ENCODE results near the gene KLHL21.
"Not testable (repeated sequence)": the region's sequence is repeated elsewhere in the genome, so short reads cannot be mapped to it uniquely, and the experiment has no call there.

The KLHL21 gene

DNA sequence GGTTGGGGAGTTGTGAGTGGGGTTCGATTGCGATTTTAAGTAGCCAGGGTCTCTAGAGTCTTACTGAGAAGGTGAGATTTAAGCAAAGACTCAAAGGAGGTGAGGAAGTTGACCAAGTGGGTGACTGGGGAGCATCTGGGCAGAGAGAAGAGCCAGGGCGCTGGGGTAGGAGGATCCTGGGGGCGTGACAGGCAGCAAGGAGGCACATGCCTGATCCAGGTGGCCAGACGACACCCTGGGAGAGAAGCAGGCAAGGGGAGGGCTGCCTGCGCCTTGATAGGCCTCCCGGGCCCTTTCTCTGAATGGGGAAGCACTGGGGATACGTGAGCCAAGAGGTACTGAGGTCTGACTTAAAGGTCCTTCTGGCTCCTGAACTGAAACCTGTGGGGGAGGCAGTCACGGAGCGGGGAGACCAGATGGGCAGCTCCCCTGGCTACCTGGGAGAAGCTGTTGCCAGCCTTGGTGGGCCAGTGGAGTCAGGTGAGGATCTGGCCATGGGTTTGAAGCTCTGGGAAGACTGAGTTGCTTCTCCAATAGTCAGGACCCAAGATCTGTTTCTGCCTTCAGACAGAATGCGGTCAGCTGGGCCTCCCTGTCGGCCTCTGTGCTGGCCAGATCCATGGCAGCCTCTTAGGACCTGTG lies 17.5 kb downstream of the KLHL21 start:
- no peak for DNase-seq (ENCODE audit: low read depth in 2 of 3, low spot score in 2 of 3)

DNA sequence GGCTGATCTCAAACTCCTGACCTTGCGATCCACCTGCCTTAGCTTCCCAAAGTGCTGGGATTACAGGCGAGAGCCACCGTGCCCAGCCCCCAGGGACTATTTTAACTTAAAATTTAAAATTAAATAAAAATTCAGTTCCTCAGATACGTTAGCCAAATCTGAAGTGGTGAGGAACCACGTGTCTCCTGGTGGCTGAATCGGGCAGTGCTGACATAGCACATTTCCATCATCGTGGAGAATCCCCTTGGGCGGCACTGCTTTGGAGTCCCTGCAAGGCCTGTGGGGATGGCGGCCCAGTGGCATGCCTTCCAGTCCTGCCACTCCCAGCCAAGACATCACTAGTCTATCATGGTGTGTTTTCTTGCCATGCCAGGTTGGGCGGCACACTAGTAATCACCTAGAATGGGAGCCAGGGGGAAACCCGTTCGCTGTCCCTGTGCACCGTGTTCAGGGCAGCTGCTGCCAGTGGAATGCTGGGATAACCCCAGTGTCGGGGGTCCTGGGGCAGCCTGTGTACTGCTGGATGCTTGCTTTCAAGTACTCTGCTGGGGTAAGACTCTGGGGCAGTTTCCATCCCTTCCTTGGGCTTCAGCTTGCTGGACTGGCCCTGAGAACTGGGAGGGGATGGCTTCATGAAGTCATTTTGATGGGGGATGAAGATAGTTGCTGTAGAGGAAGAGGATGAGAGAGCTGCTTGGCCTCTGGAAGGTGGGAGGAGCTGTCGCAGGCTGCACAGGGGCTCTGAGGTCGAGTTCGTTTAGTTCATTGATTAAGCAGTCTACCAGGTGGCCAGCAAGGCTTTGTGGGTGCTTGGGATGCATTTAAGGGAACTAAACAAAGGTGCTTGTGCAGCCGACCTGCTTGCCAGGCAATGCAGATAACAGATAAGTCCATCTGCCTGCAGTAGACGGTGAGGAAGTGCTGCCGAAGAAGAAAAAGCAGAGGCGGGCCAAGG lies 18.3 kb downstream of the KLHL21 start:
- DNase-seq (ENCODE audit: low read depth in 2 of 3, low spot score in 2 of 3) = no peak

DNA sequence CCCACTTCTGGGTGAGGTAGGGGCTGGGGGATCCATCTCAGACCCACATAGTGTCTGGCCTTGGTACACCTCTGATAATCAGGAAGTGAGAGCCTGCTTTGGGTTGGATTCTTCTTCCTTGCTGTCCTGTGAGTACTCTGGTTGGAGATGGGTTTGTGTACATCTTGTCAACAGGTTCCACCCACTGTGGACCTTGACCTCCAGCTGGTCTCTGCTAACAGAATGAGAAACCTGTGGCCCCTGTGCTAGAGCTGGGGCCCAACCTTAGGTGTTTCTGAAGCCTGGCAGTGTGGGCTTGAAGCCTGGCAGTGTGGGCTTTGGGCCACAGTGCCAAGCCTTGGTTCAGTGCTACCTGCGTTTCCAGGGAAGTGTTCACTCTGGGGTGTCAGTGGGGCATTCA lies 20.3 kb downstream of the KLHL21 start:
- no peak for DNase-seq (ENCODE audit: low read depth in 2 of 3, low spot score in 2 of 3)

DNA sequence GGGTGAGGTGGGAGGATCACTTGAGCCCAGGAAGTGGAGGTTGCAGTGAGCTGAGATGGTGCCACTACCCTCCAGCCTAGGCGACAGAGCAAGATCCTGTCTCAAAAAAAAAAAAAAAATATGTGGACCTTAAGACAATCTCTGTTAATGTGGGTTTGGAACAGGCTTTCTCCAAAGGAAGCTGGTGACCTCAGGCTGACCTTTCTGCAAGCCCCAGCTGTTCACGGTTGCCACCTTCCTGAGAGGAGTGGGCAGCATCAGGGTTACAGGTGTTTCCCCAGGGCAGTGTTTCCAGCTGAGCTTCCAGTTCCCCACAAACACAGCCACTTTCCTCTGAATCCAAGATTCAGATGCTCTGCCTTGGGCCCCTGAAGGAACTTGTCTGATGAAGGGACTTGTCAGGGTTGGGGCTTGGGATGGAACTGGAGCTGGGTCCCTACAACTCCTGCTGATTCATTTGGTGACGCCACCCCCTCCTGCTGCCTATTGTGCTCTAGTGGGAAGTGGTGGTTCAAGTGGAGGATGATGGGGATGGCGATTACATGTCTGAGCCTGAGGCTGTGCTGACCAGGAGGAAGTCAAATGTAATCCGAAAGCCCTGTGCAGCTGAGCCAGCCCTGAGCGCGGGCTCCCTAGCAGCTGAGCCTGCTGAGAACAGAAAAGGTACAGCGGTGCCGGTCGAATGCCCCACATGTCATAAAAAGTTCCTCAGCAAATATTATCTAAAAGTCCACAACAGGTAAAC lies 20.9 kb downstream of the KLHL21 start:
- DNase-seq (ENCODE audit: low read depth in 2 of 3, low spot score in 2 of 3) = no peak

DNA sequence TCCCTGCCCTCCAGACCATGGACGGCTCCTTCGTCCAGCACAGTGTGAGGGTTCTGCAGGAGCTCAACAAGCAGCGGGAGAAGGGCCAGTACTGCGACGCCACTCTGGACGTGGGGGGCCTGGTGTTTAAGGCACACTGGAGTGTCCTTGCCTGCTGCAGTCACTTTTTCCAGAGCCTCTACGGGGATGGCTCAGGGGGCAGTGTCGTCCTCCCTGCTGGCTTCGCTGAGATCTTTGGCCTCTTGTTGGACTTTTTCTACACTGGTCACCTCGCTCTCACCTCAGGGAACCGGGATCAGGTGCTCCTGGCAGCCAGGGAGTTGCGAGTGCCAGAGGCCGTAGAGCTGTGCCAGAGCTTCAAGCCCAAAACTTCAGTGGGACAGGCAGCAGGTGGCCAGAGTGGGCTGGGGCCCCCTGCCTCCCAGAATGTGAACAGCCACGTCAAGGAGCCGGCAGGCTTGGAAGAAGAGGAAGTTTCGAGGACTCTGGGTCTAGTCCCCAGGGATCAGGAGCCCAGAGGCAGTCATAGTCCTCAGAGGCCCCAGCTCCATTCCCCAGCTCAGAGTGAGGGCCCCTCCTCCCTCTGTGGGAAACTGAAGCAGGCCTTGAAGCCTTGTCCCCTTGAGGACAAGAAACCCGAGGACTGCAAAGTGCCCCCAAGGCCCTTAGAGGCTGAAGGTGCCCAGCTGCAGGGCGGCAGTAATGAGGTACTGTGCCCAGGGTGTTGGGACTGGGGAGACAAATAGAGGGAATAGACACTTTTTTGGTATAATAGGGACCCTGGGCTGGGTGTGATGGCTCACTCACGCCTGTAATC lies 21.9 kb downstream of the KLHL21 start:
- no peak for DNase-seq (ENCODE audit: low read depth in 2 of 3, low spot score in 2 of 3)

DNA sequence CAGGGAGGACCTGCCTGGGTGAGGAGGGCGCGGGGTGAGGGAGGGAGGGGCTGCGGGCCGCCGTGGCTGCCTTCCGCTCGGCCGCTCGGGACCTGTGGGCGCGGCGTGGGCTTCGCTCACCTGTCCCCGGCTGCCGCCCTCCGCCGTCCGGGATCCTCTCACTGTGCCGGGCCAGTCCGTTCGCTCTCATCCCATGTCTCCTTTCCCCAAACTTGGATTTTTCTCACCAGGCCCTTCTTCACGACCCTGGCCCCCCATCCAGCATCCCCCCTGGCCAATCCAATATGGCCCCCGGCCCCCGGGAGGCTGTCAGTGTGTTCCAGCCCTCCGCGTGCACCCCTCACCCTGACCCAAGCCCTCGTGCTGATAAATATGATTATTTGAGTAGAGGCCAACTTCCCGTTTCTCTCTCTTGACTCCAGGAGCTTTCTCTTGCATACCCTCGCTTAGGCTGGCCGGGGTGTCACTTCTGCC lies 22.5 kb downstream of the KLHL21 start:
- no peak for DNase-seq (ENCODE audit: low read depth in 2 of 3, low spot score in 2 of 3)

DNA sequence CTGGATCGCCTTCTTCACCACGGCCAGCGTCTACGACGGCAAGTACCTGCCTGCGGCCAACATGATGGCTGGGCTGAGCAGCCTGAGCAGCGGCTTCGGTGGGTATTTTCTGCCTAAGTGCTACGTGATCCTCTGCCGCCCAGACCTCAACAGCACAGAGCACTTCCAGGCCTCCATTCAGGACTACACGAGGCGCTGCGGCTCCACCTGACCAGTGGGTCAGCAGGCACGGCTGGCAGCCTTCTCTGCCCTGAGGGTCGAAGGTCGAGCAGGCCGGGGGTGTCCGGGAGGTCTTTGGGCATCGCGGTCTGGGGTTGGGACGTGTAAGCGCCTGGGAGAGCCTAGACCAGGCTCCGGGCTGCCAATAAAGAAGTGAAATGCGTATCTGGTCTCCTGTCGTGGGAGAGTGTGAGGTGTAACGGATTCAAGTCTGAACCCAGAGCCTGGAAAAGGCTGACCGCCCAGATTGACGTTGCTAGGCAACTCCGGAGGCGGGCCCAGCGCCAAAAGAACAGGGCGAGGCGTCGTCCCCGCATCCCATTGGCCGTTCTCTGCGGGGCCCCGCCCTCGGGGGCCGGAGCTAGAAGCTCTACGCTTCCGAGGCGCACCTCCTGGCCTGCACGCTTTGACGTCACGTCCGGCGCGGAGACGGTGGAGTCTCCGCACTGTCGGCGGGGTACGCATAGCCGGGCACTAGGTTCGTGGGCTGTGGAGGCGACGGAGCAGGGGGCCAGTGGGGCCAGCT lies 23.1 kb downstream of the KLHL21 start, which contains the start of gene ZBTB48:
ZBTB48 (plus strand) TSS at position 621 of the 745 bp plus-strand sequence. CDS start 616 bp downstream, outside the sequence.
- peak; percentile 85 to 98 (median 89) for DNase-seq (ENCODE audit: low read depth in 2 of 3, low spot score in 2 of 3)

DNA sequence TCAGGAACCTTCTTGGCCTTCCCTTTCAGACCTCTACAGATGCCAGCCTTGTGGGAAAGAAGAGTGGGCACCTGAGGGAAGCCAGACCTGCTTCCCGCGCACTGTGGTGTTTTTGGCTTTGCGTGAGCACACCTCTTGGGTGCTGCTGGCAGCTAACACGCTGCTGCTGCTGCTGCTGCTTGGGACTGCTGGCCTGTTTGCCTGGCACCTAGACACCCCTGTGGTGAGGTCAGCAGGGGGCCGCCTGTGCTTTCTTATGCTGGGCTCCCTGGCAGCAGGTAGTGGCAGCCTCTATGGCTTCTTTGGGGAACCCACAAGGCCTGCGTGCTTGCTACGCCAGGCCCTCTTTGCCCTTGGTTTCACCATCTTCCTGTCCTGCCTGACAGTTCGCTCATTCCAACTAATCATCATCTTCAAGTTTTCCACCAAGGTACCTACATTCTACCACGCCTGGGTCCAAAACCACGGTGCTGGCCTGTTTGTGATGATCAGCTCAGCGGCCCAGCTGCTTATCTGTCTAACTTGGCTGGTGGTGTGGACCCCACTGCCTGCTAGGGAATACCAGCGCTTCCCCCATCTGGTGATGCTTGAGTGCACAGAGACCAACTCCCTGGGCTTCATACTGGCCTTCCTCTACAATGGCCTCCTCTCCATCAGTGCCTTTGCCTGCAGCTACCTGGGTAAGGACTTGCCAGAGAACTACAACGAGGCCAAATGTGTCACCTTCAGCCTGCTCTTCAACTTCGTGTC lies 23.9 kb downstream of the KLHL21 start:
- no peak for DNase-seq (ENCODE audit: low read depth in 2 of 3, low spot score in 2 of 3)

DNA sequence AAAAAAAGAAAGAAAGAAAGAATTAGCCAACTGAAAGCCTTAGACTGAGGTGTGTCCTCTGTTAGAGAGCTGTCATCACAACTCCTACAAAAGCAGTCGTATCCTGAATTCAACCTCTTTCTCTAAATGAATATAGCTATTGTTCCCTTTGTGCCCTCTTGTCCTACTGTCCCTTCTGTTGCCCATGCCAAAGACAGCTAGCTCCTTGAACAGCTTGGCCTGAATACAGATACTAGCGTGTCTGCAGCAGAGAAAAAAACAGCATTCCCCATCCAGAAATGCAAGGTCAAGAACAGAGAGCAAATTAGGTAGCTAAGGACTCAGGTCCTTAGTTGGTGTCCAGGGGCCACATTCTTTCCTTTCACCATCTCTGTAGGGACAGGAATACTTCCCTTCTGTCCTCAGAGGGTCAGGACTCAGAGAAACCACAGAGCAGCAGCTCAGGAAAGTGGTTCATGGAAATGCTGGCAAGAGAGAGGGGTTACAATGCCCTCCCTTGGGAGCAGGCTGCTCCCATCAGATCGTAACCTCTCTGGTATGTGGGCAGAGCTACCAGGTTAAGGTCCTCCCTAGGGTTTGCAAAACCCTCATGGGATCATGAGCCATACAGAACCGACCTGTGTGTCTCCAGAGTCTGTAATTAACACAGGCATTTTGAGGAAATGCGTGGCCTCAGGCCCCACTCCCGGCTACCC lies 24.7 kb downstream of the KLHL21 start:
- DNase-seq (ENCODE audit: low read depth in 2 of 3, low spot score in 2 of 3) = no peak

DNA sequence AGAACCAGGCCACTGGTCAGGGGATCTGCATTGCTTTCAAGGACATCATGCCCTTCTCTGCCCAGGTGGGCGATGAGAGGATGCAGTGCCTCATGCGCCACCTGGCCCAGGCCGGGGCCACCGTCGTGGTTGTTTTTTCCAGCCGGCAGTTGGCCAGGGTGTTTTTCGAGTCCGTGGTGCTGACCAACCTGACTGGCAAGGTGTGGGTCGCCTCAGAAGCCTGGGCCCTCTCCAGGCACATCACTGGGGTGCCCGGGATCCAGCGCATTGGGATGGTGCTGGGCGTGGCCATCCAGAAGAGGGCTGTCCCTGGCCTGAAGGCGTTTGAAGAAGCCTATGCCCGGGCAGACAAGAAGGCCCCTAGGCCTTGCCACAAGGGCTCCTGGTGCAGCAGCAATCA lies 27.9 kb downstream of the KLHL21 start:
- DNase-seq (ENCODE audit: low read depth in 2 of 3, low spot score in 2 of 3) = no peak

DNA sequence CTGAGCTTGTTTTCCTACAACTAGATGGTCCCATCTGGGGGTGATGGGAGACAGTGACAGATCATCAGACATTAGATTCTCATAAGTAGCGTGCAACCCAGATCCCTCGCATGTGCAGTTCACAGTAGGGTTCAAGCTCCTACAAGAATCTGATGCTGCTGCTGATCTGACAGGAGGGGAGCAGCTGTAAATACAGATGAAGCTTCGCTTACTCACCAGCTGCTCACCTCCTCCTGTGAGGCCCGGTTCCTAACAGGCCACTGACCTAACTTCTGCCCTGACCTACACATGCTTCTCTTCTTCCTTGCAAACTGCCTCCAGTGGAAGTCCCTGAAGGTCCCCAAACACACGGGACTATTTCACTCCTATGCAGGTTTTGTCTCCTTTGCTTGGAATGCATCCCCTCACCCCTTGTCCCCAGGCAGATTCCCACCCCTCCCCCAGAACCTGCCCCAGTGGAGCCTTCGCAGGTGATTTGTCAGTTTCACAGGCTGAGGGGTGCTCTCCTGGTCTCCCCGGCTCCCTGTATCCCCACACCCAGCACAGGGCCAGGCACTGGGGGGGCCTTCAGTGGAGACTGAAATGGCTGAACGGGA lies 28.5 kb downstream of the KLHL21 start:
- no peak for DNase-seq (ENCODE audit: low read depth in 2 of 3, low spot score in 2 of 3)

DNA sequence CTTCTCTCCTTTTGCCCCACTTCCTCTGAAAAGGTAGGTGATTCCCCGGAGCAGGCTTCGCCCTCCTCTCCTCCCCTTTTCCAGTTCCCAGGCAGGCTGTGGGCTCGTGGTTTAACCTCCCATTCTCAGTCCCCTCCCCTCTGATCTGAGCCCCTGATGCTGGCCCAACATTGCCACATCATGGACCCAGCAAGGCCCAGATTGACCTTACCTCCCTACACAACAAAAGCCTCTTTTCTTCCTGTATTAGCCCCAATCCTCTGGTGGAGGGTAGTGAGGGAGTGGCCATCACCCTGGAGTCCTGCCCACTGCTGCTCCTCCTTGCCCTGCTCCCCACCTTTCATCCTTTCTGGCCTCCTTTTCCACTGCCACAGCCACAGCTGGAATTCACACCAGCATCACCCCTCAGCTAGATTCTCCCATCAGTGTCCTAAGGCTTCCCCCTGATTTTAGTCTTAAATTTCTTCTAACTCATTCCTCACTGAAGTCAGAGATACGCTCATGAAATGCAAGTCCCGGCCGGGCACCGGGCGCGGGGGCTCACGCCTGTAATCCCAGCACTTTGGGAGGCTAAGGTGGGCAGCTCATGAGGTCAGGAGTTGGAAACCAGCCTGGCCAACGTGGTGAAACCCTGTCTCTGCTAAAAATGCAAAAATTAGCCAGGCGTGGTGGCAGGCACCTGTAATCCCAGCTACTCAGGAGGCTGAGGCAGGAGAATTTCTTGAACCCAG lies 29.9 kb downstream of the KLHL21 start:
- DNase-seq (ENCODE audit: low read depth in 2 of 3, low spot score in 2 of 3) = no peak

DNA sequence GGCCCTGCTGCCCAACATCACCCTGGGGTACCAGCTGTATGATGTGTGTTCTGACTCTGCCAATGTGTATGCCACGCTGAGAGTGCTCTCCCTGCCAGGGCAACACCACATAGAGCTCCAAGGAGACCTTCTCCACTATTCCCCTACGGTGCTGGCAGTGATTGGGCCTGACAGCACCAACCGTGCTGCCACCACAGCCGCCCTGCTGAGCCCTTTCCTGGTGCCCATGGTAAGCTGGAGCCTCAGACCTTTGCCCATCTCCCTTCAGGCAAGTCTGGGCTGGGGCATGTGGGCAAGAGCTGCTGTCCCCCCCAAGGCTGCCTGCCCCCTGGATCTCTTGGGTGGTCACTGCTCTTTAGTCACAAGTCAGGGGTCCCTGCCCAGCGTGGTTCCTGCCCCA lies 31.7 kb downstream of the KLHL21 start:
- DNase-seq (ENCODE audit: low read depth in 2 of 3, low spot score in 2 of 3) = no peak

DNA sequence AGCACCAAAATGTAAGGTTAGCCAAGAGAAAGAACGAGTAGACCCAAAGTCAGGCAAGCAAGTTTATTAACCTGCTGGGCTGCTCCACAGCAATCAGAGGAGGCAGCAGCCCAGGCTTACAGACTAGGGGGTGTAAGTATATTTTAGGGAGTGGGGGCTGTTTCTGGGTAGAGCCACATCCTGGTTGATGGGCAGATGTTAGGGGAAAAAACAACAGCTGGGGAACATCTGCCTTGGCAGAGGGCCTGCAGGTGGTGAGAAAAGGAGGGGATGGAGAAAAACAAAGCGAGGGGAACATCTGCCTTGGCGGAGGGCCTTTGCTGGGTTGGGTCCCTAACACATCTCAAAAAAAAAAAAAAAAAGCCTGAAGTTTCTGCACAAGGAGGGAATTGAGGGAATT lies 32.6 kb downstream of the KLHL21 start:
- DNase-seq (ENCODE audit: low read depth in 2 of 3, low spot score in 2 of 3) = no peak

DNA sequence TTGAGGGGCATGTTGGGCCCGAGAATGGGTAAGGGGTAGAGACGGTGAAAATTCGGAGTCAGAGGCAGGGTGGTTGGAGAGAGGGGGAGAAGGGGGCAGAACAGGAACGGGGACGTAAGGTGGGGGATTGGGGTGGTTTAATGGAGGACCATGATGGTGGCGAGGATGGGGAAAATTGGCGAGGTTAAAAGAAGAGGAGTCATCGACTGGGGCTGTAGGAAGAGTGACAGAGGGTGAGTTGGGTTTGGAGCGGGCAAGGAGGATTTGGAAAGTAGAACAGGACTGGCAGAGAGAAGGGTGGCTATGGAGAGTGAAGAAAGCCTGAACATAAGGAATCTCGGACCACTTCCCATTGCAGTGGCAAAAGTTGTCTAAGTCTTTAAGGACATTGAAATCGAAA lies 33.6 kb downstream of the KLHL21 start:
- DNase-seq (ENCODE audit: low read depth in 2 of 3, low spot score in 2 of 3) = no peak

DNA sequence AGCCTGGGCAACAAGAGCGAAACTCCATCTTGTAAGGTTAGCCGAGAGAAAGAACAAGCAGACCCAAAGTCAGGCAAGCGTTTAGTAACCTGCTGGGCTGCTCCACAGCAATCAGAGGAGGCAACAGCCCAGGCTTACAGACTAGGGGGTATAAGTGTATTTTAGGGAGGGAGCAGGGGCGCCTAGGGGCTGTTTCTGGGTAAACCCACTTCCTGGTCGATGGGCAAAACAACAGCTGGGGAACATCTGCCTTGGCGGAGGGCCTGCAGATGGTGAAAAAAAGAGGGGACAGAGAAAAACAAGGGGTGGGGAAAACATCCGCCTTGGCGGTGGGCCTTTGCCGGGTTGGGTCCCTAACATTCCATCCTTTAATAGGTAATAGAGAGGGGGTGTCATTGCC lies 42.4 kb downstream of the KLHL21 start:
- no peak for DNase-seq (ENCODE audit: low read depth in 2 of 3, low spot score in 2 of 3)

DNA sequence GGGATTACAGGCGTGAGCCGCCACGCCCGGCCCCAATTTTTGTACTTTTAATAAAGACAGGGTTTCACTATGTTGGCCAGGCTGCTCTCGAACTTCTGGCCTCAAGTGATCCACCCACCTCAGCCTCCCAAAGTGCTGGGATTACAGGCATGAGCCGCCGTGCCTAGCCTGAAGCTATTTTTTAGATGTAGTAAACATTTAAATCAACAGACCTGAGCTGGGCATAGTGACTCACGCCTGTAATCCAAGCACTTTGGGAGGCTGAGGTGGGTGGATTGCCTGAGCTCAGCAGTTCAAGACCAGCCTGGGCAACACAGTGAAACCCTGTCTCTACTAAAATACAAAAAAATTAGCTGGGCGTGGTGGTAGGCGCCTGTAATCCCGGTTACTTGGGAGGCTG lies 43.5 kb downstream of the KLHL21 start:
- not testable (repeated sequence) for DNase-seq (ENCODE audit: low read depth in 2 of 3, low spot score in 2 of 3)

DNA sequence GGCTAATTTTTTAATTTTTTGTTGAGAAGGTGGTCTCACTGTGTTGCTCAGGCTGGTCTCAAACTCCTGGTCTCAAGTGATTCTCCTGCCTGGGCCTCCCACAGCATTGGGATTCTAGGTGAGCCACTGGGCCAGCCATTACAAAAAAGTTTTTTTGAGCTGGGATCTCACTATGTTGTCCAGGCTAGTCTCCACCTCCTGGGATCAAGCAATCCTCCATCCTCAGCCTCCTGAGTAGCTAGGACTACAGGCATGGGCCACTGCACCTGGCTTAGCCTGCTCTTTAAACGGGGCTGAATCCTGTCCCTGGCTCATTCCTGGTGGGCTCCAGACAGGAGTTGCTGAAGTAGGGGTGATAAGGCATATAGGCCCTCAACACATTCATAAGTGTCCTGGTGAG lies 45.1 kb downstream of the KLHL21 start:
- DNase-seq (ENCODE audit: low read depth in 2 of 3, low spot score in 2 of 3) = no peak

All from activated CD8-positive, alpha-beta memory T cell treated with anti-CD3 and anti-CD28 coated beads for 48 hours (primary cell).